Small intestine (tissue), 7 donors: ENCODE measurements around the gene ITGAV. TPM values are rescaled to one million over a fixed set of nuclear protein-coding genes. Genes with fewer than 3 reads are reported as not detected.
A peak's percentile ranks its signal among the peaks of the same experiment; 100 is the strongest.

Experiments
- DNase-seq, 2 donors: peaks; one replicate each; pipeline versions ENCODE4 v3.0.0 to v3.0.0-alpha.2; 2013
- FAIRE-seq: peaks from 2 replicates; lab custom pipeline; 2012; peaks lifted over from hg19 to GRCh38; lab: Jason Lieb, UNC
- H3K27ac ChIP-seq, 3 donors: one replicate each; pipeline ENCODE4 v1.5.1; 2013; ENCODE audit warnings: low read length in 2 of 3, mild to moderate bottlenecking in 2 of 3, control low read depth in 1 of 3, inconsistent platforms in 1 of 3, low read depth in 1 of 3, moderate library complexity in 1 of 3
- H3K27me3 ChIP-seq, 3 donors: one replicate each; pipeline ENCODE4 v1.6.1; 2013; ENCODE audit warnings: low read length in 3 of 3, inconsistent platforms in 1 of 3; ENCODE audit not compliant: control insufficient read depth in 3 of 3, insufficient read depth in 3 of 3
- H3K36me3 ChIP-seq, 3 donors: one replicate each; pipeline ENCODE4 v1.6.1; 2013; ENCODE audit warnings: low read length in 3 of 3, inconsistent platforms in 1 of 3, low read depth in 1 of 3, mild to moderate bottlenecking in 1 of 3, moderate library complexity in 1 of 3; ENCODE audit not compliant: control insufficient read depth in 3 of 3, insufficient read depth in 2 of 3
- H3K4me1 ChIP-seq, 3 donors: one replicate each; pipeline ENCODE4 v1.6.1; 2013; ENCODE audit warnings: low read length in 2 of 3, inconsistent platforms in 1 of 3, low read depth in 1 of 3, mild to moderate bottlenecking in 1 of 3, moderate library complexity in 1 of 3; ENCODE audit not compliant: control insufficient read depth in 3 of 3, insufficient read depth in 2 of 3
- H3K4me3 ChIP-seq, 3 donors: one replicate each; pipeline ENCODE4 v1.5.1; 2013; ENCODE audit warnings: low read length in 3 of 3, control low read depth in 1 of 3, inconsistent platforms in 1 of 3, low read depth in 1 of 3, mild to moderate bottlenecking in 1 of 3, moderate library complexity in 1 of 3
- H3K9me3 ChIP-seq, 2 donors: one replicate each; pipeline ENCODE4 v1.6.1; 2013; ENCODE audit warnings: low read depth in 1 of 2, low read length in 1 of 2; ENCODE audit not compliant: control insufficient read depth in 2 of 2, insufficient read depth in 1 of 2
- WGBS, 3 donors: extraction: QIAGEN DNeasy Blood & Tissue Kit; methylation state at CpG; one replicate each; pipeline ENCODE4 v1.1.7; 2013; 5-methylcytosine and 5-hydroxymethylcytosine counted together
- polyA plus RNA-seq, 4 donors: library from polyadenylated mRNA; stranded (reverse) in 3 of 4; unstranded in 1 of 4; fragments of 200-250 nt in 3 of 4; fragments of 120-200 nt in 1 of 4; gene quantifications; one replicate each; pipeline versions ENCODE4 v1.2.1 to v1.2.3, GENCODE V29; 2013
- donor health status: healthy with polysubstance abuse.
- donor health status: control.
- donor health status: control.
- donor health status: Bipolar disorder and iron deficiency.
- donor health status: healthy.

ITGAV gene
- polyA plus RNA-seq, 4 donors = 4.0 to 48.2 (median 7.4) TPM

DNA sequence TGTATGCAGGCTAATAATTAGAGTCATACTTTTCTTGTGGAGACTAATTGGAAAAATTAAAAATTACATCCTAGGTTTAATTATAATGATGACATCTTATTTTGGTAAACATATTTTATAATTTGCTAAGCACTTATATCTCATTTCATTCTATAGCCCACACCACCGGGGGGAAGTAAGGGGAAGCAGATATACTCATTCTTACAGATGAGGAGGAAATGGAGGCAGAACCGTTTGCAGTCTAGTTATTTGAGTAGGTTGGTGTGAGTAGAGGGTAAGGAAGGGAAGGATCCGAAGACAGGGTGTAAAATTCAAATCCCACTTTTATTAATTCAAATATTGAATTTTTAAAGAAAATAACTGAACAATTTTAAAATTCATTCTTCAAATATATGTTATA is 3.7 kb downstream of the ITGAV start:
- no peak overlapping the region for H3K27ac ChIP-seq
- FAIRE-seq = no peak
- no peaks in the 10 kb centered on the region for H3K36me3 ChIP-seq
- no peaks in the 10 kb centered on the region for H3K9me3 ChIP-seq
- WGBS, 3 donors = 72 to 89% (median 86%) methylated on average over 3 of the region's 3 CpGs
- no peaks in the 10 kb centered on the region for H3K27me3 ChIP-seq
- no peak for DNase-seq
- no peak overlapping the region for H3K4me3 ChIP-seq
- H3K4me1 ChIP-seq = peaks cover 3 to 5% (median 3%) of the 10 kb centered on the region in 3 donors

DNA sequence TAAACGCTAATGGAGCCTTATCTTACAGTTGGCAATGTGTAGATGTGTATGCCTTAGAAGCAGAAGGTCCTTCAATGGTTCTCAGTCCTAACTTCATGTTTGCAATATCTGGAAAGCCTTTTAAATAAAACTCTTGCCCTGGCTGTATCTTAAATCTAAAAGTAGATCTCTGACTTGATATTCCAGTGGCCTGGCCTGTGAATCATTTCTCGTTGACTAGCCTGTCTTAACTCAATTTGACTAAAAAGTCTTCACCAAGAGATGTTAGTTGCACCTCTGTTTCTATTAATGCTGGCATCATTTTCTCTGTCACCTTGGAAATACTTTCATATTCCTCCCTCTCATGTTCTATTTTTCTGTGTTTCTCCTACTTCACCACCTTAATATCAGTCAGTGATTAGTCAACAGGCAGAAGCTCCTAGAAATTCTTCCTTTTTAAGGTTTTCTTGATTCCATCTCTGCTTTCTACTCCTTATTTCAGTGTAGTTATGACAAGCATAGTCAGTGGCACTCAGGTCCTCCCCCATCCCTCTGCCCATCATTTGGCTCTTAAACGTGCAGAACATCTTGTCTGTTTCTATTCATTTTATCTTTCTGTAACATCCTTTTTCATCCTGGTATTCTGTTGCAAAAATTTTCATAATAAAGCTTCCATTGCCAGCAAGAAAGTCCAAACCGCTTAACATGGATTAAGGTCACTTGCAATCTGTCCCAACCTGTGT is 4.3 kb downstream of the ITGAV start:
- 75 to 77% (median 77%) methylated on average over 4 of the region's 4 CpGs for WGBS, 3 donors
- no peaks in the 10 kb centered on the region for H3K27me3 ChIP-seq
- FAIRE-seq = no peak
- H3K4me3 ChIP-seq = no peak overlapping the region
- no peak for DNase-seq
- H3K36me3 ChIP-seq = no peaks in the 10 kb centered on the region
- H3K9me3 ChIP-seq = no peaks in the 10 kb centered on the region
- peaks cover 0 to under 1% (median 0%) of the 10 kb centered on the region in 3 donors for H3K4me1 ChIP-seq
- H3K27ac ChIP-seq = peak overlapping the region in 1 of 3 donors; percentile 32

GRCh38 chr2:186595219-186595618 is 5.4 kb downstream of the ITGAV start:
- FAIRE-seq (no peak), DNase-seq (no peak)
- Histone ChIP-seq H3K4me3 (no peak overlapping the region), H3K36me3 (peaks cover 0 to 2% (median 0%) of the 10 kb centered on the region in 3 donors), H3K27me3 (no peaks in the 10 kb centered on the region), H3K4me1 (no peaks in the 10 kb centered on the region), H3K9me3 (no peaks in the 10 kb centered on the region), H3K27ac (no peak overlapping the region)
- 58 to 67% (median 60%) methylated on average over 2 of the region's 2 CpGs for WGBS, 3 donors

DNA sequence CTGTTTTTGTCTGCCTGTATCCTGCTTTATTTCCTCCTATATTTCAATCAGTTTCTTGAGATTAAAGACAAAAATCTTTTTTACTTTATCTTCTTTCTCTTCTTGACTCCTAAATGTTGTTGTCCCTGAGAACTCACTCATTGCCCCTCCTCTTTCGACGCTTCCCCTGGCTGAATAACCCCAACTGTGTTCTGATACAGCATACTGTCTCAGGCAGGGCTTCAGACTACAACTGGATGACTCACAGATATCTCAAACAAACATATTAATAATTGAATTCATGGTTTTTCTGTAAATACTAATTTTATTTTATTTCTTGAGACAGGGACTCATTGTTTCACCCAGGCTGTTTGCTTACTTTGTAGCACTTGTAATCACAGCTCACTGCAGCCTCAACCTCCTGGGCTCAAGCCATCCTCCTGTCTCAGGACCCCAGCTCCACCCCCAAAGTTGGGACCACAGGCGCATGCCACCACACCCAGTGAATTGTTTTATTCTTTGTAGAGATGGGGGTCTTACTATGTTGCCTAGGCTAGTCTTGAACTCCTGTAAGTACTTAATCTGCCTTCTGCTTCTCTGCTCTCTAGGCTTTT is 9.4 kb downstream of the ITGAV start:
- FAIRE-seq (no peak), DNase-seq (no peak)
- peaks cover 0 to 6% (median 6%) of the 10 kb centered on the region in 3 donors for H3K36me3 ChIP-seq
- WGBS, 3 donors = 83 to 92% (median 90%) methylated on average over 3 of the region's 3 CpGs
- H3K4me1 ChIP-seq = no peaks in the 10 kb centered on the region
- H3K4me3 ChIP-seq = no peak overlapping the region
- no peaks in the 10 kb centered on the region for H3K9me3 ChIP-seq
- no peaks in the 10 kb centered on the region for H3K27me3 ChIP-seq
- no peak overlapping the region for H3K27ac ChIP-seq

DNA sequence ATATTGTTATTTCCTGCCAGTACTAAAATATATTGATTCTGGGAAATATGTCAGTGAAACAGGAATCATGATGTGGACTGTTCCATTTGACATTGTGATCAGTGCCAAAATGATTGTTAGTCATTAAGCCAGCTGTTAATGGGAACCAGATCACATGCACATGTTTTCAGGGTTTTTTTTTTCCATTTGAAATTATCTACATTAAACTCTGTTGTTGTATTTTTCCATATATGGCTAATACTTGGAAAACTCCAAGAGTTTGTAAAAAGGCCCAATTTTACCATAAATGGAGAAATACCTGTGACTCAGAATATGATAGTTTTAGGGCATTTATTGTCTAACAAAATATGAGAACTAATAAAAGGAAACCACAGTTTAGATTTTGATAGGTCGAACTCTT is 13.4 kb downstream of the ITGAV start:
- Histone ChIP-seq H3K27ac (no peak overlapping the region), H3K36me3 (peaks cover 0 to 14% (median 6%) of the 10 kb centered on the region in 3 donors), H3K4me1 (no peaks in the 10 kb centered on the region), H3K27me3 (no peaks in the 10 kb centered on the region), H3K9me3 (no peaks in the 10 kb centered on the region), H3K4me3 (no peak overlapping the region)
- no peak for DNase-seq
- FAIRE-seq = no peak
- 93 to 100% (median 97%) methylated on average over 1 of the region's 1 CpG for WGBS, 3 donors

GRCh38 chr2:186605041-186605440 is 15.2 kb downstream of the ITGAV start:
- Histone ChIP-seq H3K36me3 (peaks cover 0 to 14% (median 4%) of the 10 kb centered on the region in 3 donors), H3K4me3 (no peak overlapping the region), H3K9me3 (no peaks in the 10 kb centered on the region), H3K27me3 (no peaks in the 10 kb centered on the region), H3K4me1 (no peaks in the 10 kb centered on the region), H3K27ac (peak overlapping the region in 1 of 3 donors; percentile 17)
- FAIRE-seq (no peak), DNase-seq (no peak)
- WGBS, 3 donors = 80 to 89% (median 83%) methylated on average over 3 of the region's 3 CpGs

- Histone ChIP-seq H3K27ac (no peak overlapping the region), H3K36me3 (peaks cover 0 to 12% (median 3%) of the 10 kb centered on the region in 3 donors), H3K27me3 (no peaks in the 10 kb centered on the region), H3K4me1 (no peaks in the 10 kb centered on the region), H3K9me3 (no peaks in the 10 kb centered on the region), H3K4me3 (no peak overlapping the region)
- FAIRE-seq (no peak), DNase-seq (no peak)
- 94 to 97% (median 96%) methylated on average over 6 of the region's 6 CpGs for WGBS, 3 donors
Measured at GRCh38 chr2:186607660-186608324, 17.9 kb downstream of the ITGAV start.

DNA sequence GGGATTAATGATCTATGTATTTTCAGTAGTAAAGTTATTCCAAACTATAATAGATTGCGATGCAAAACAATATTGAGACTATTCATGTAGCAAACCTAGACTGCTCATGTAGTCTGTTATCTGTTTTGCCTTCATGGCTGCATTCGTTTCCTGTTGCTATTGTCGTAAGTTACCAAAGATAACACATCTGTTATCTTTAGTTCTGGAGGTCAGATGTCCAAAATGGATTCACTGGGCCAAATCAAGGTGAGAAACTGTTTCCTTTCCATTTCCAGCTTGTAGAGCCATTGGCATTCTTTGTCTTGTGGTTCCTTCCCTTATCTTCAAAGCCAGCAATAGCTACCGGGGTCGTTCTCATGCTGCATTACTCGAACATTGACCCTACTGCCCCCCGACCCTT is 20.9 kb downstream of the ITGAV start:
- H3K4me3 ChIP-seq = no peak overlapping the region
- H3K27me3 ChIP-seq = no peaks in the 10 kb centered on the region
- DNase-seq = peak in 1 of 2 donors; percentile 5
- H3K9me3 ChIP-seq = no peaks in the 10 kb centered on the region
- H3K27ac ChIP-seq = no peak overlapping the region
- 50 to 69% (median 63%) methylated on average over 7 of the region's 7 CpGs for WGBS, 3 donors
- FAIRE-seq = no peak
- no peaks in the 10 kb centered on the region for H3K4me1 ChIP-seq
- H3K36me3 ChIP-seq = peaks cover 0 to 5% (median 0%) of the 10 kb centered on the region in 3 donors
